ENCODE data around the gene AMBRA1.

The AMBRA1 gene

DNA sequence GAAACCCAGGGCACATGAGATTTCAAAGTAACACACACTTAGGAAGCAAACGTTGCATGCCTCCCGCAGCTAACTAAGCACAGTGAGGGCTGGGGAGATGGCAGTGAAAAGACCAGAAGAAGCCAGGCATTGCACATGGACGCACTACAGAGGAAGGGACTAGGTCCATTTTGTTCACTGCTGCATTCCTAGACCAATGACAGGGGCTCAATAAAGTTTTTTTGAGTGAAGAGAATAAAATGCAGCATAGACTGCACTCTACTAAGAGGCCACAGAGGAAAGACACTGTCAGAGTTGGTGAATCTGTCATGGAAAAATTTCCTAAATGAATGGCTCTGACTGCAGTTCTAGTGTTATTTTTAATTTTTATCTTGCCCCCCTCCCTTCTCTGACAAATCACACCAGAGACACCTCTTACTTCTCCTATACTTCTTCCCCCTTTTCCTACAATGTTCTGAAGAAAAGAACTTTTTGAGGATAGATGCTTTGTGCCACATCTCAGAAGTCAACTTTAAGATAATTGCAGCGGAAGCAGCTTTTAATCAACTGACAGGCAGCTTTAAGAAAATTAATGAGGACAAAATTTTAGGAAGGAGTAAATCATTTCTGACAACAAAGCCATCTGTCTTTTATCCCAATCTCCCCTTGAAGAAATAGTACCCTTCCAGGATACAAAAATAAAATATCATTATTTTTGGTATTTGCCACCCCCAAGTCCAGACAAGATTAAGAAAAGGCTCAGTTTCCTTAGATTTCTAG, 167.4 kb downstream of the AMBRA1 start:
- no peak for DNase-seq

DNA sequence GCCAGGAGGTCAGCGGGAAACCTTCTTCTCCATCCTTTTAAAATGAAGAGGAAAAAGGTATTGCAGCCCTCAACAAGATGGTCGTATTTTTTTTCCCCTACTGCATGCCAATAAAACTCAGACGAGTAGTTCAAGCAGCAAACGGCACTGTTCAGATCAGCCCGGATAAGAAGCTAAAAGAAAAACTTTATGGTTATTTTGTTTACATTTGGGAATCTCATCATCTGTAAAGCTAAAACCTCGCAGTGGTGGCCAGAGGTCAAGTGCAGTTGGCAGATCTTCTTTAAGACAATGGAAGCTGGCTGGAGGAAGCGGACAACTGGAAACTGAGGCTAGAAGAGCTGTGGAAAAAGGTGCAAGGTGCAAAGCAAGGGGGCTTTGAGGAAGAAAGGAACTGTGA, 171.2 kb downstream of the AMBRA1 start:
- DNase-seq = no peak

DNA sequence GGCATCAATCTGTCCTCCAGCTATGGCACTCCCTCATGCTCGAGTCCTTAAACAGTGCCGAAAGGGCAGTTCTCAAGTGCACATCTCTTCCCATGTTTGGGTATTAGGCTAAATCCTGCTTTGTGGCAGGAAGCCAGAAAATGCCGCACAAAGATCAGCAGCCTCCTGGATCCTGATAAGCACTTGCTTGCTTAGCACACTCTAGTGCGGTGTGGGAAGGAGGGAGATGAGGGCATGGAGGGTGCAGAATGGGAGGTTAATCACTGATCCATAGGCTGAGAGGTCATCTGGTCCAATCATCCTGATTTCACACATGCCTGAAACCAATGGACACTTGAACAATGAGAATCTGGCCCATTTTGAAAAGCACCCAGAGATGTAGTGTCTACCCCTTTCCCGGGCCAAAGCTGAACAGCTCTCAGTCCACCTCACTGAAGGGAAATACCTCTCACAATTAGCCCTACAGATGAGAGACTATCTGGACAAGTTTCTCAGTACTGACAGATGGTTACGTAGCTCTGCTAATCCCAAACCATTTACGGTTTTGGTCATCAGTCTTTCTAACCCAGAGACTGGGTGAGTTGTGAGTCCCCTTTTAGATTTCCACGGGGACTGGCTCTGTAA, 172.5 kb downstream of the AMBRA1 start:
- DNase-seq = no peak

- no peak for DNase-seq
These were observed 173.3 kb downstream of the AMBRA1 start for GRCh38 chr11:46420513-46420912.

DNA sequence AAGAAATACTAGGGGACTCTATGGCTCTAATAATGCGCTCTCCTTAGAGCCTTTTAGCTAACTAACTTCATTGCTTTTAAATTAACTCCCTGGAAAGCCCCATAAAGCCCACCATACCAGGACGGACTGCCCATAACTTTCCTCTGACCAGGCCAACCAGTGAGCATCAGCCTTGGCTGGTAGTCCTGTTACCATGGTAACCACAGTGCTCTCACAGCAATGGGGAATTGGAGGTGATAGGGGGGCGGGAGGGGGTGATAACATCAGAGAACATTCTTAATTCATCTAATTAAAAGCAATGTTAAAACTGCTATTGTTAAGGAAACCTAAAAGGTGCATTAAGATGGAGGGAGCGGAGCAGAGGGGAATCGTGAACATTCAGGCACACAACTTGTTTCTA, 175.1 kb downstream of the AMBRA1 start:
- DNase-seq = no peak

GRCh38 chr11:46417711-46418110, 176.1 kb downstream of the AMBRA1 start:
- no peak for DNase-seq

GRCh38 chr11:46414879-46415278, 178.9 kb downstream of the AMBRA1 start:
- no peak for DNase-seq

GRCh38 chr11:46414466-46414796, 179.4 kb downstream of the AMBRA1 start:
- peak; percentile 61 for DNase-seq

- DNase-seq = no peak
These were observed 179.9 kb downstream of the AMBRA1 start for GRCh38 chr11:46413760-46414465.

GRCh38 chr11:46410021-46410420, 183.8 kb downstream of the AMBRA1 start:
- DNase-seq = no peak

- DNase-seq = no peak
These were observed 185.3 kb downstream of the AMBRA1 start for GRCh38 chr11:46408407-46408986.

DNA sequence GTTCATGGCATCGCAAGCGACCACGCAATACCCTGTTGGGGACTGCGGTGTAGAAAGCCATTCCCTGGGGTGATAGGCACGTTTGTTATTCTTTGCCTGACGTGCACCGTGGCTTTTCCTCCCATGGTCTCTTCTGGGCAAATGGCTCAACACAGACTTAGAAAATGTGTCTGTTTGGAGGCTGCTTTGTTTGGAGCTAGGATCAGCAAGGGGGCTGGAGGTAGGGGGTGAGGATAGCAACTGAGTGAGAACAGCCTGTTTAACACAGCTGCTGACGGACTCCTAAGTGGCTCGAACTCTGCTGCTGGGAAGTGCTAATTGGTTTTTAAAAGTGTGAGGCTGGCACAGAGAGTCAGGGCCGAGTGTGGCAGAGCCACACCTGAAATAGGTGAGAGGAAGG, 186.2 kb downstream of the AMBRA1 start:
- no peak for DNase-seq

- DNase-seq = no peak
These were observed 189.3 kb downstream of the AMBRA1 start for GRCh38 chr11:46404476-46405017.

DNA sequence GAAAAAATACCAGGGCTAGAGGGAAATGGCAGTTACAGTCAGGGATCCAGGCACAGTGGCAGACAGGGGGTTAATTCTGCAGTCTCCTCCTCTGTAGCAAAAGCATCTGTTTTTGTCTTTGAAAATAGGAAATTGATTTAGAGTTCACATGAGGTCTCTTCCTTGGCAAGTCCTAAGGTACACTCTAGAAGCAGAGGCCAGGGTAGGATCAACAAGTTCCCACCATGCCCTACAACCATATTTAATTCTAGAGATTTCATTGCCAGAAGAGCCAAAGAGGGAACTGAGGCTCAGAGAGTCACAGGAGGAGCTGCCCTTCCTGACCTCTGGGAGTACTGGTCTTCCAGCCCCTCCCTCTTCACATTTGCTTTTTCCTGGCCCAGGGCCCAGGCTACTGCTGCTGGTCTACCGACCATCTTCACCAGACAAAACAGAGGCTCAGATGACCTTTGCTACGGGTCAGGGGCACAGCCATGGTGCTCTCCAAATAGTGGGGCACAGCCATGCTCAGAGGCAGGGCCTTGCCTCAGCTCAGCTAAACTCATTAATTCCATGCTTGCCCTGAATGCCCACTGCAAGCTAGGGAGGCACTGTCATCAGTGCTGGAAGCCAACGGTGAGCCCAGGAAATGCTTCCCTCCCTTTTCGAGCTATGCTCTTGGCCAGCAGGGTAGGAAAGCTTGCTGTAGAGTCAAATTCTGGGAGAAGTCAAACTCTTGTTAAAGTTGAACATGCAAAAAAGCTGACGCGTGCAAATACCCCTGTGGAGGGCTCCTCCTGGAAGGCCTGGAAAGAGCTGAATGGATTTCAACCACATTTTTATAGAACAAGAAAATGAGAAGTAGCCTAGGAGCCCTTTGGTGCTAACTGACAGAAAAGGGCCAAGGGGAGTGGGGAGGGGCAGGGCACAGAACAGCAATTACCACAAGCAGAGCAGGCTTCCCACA, 190.6 kb downstream of the AMBRA1 start:
- DNase-seq = no peak

GRCh38 chr11:46397526-46397925, 196.3 kb downstream of the AMBRA1 start:
- no peak for DNase-seq

GRCh38 chr11:46393759-46394158, 200.1 kb downstream of the AMBRA1 start:
- DNase-seq = no peak

DNA sequence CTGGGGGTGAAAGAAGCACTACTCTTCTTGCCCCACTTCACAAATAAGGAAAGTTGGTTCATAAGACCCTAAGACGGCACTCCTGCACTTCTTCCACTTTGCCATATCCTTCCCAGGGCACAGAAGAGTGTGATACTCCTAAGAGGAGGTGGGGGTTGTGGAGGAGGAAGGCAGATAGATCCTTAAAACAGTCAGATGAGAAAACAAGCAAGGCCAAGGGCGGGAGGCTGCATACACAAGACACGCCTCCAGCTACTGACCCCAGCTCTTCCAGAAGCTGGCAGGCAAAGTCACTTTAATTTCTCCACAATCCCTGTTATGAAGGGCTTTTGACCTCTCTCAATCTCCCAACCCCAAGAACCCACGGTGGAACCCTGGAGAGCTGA, 200.6 kb downstream of the AMBRA1 start:
- DNase-seq = no peak

DNA sequence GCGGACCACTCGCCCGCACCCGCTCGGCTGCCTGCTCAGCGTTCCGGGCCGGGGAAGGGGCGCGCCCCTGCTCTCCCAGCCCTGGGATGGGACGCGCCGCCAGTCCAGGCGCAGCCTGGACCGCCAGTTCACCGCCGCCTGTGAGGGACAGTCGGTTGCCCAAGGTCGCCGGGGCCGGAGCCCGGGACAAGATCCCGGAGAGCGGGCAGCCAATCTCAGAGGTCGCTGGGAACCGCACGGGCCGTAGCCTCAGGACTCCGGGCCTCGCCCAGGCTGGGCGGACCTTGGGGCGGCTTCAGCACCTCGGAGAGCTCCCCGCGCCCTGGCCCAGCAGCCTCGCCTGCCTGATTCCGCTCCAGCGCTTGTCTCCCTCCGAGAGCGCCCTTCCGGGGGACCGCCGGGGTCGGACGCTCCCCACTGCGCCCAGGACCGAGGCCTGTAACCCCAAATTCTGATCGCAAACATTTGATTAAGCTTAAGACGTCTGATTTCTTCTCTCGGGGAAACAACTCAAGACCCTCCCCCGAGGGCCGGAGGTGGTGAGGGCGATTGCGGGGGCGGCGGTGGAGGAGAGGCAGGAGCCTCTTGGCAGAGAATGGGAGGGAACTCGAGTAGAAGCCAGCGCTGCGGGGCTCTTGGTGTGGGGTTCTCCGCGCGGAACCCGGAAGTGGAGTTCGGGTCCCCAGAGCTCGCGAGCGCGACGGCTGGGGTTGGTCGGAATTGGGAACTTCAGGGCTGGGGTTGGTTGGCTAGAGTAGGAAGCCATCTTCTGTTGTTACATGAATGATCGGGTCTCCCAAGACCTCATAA, 201.2 kb downstream of the AMBRA1 start:
- DNase-seq = peak; percentile 94

DNA sequence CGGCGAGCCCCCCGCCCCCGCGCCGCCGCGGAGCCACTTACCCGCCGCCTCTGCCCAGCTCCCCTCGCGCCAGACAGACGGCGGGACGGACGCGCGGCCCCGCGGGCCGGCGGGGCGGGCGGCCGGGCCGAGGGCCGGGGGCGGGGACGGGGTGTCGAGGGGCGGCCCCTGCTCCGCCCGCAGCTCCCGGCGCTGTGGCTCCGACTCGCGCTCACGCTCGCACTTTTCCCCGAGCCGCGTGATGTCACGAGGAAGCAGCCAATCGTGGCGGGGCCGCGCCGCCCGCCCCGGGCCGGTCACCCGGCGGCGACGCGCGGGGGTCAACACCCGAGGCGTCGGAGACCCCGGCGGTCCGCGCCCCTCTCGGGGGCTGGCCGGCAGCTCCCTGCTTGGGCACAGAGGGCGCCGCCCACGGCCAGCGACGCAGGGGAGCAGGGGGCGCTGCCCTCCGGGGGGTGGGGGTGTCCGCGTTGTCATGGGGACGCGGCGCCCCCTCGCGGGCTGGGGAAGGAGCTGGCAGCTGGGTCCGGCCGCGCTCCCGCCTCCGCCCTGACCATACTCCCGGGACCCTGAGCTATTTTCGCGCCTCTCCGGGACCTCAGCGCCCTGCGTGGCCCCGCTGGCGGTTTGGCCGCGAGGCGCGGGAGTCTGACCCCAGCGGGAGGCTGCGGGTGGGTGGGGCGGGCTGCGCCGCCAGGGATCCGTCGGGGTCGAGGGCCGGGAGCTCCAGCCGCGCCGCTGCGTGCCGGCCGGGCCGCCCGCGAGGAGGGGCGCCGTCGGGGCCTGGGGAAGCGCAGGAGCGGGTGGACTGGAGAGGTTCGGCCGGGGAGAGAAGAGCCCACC, 202.0 kb downstream of the AMBRA1 start, which contains the start of gene CHRM4:
TSS of gene CHRM4 (minus strand) at position 199 of the 843 bp plus-strand sequence. CDS start 5,219 bp downstream, outside the sequence.
- peak; percentile 65 for DNase-seq

- DNase-seq = no peak
These were observed 202.6 kb downstream of the AMBRA1 start for GRCh38 chr11:46391186-46391577.
